GM12892 (cell line): Measurements from ENCODE around the gene MTMR6.

Experiments
- POLR2A ChIP-seq: IDR thresholded peaks from 2 replicates; pipeline ENCODE4 v1.6.1; 2011; ENCODE audit warnings: low read depth, low read length, control low read depth
- POLR2AphosphoS5 ChIP-seq: IDR thresholded peaks from 2 replicates; pipeline ENCODE4 v1.6.1; 2011; ENCODE audit warnings: low read depth, low read length, control low read depth
- TAF1 ChIP-seq: IDR thresholded peaks from 2 replicates; pipeline ENCODE4 v1.6.1; 2011; ENCODE audit warnings: low read depth, mild to moderate bottlenecking, control low read depth, low read length, borderline replicate concordance

- TF ChIP-seq TAF1, result no peak
- no peak for TF ChIP-seq POLR2A
- TF ChIP-seq POLR2AphosphoS5, result no peak
Observed at GRCh38 chr13:25237083-25237482, 50.2 kb downstream of the MTMR6 start.
